RWPE2 (cell line): ENCODE data around the gene GNAL.

Source experiments
- ATAC-seq: fragments of 200-7000 bp; cut with Tn5 transposase; 3 replicates; pipeline ENCODE4 v1.9.1; 2021; ENCODE audit warnings: low read depth
- DNase-seq: peaks from one replicate; pipeline ENCODE4 v3.0.0-alpha.2; 2020; ENCODE audit warnings: low spot score
- H3K27ac ChIP-seq: fragments of 450-650 bp; 2 replicates; pipeline ENCODE4 v1.5.1; 2017; ENCODE audit warnings: mild to moderate bottlenecking; ENCODE audit not compliant: poor library complexity, severe bottlenecking
- H3K27me3 ChIP-seq: fragments of 250-450 bp; sonication (Bioruptor Pico); 2 replicates; pipeline ENCODE4 v1.5.1; 2021; ENCODE audit warnings: mild to moderate bottlenecking, moderate library complexity; ENCODE audit not compliant: insufficient read depth, poor library complexity, severe bottlenecking
- H3K36me3 ChIP-seq: fragments of 250-450 bp; sonication (Bioruptor Pico); 2 replicates; pipeline ENCODE4 v1.5.1; 2020; ENCODE audit warnings: low read depth, mild to moderate bottlenecking, moderate library complexity
- H3K4me1 ChIP-seq: fragments of 250-450 bp; sonication (Bioruptor Pico); 2 replicates; pipeline ENCODE4 v1.5.1; 2021; ENCODE audit warnings: mild to moderate bottlenecking, moderate library complexity; ENCODE audit not compliant: insufficient read depth, poor library complexity, severe bottlenecking
- H3K4me3 ChIP-seq: fragments of 250-450 bp; sonication (Bioruptor Pico); 2 replicates; pipeline ENCODE4 v1.5.1; 2021; ENCODE audit warnings: mild to moderate bottlenecking, moderate library complexity; ENCODE audit not compliant: severe bottlenecking
- H3K9me3 ChIP-seq: fragments of 250-450 bp; sonication (Bioruptor Pico); 2 replicates; pipeline ENCODE4 v1.5.1; 2021; ENCODE audit warnings: mild to moderate bottlenecking, moderate library complexity; ENCODE audit not compliant: severe bottlenecking
- CTCF ChIP-seq: fragments of 450-650 bp; IDR thresholded peaks from one replicate; pipeline ENCODE4 v1.5.1; 2017; ENCODE audit warnings: mild to moderate bottlenecking, moderate library complexity; ENCODE audit not compliant: poor library complexity, severe bottlenecking

The GNAL gene

DNA sequence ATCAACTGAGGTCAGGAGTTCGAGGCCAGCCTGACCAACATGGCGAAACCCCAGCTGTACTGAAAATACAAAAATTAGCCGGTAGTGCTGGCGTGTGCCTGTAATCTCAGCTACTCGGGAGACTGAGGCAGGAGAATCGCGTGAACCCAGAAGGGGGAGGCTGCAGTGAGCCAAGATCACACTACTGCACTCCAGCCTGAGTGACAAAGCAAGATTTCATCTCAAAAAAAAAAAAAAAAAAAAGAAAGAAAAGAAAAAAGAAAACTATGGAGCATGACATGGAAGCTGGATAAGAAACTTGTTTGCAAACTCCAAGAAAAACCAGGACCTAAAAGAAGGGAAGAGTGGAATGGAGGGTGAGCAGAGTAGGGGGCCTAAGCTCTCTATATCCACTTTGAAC lies 160.2 kb downstream of the GNAL start:
- TF ChIP-seq CTCF = no peak
- H3K36me3 ChIP-seq = peaks cover 17% of the 10 kb centered on the region
- DNase-seq (no peak), ATAC-seq (no peak)
- H3K4me3 ChIP-seq = no peak overlapping the region
- H3K27ac ChIP-seq = peak overlapping the region; percentile 96
- peaks cover 22% of the 10 kb centered on the region for H3K4me1 ChIP-seq
- H3K9me3 ChIP-seq = no peaks in the 10 kb centered on the region
- H3K27me3 ChIP-seq = no peaks in the 10 kb centered on the region

GRCh38 chr18:11849841-11850634 lies 161.0 kb downstream of the GNAL start:
- ATAC-seq (peak; percentile 64), DNase-seq (no peak)

DNA sequence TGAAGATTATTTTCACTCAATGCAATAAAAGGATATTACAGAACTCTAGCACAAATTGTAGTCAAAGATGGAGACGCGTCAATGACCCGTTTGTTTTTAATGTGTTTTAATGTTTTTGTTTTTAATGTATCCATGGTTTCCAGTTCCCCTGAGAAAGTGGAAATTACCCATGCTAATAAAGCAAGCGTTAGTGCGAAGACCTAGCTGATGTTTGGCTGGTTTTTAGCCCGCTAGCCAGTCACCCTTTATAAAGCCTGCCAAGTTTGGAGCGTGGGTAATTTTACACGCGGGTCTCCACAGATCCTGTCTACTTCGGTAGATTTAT lies 161.7 kb downstream of the GNAL start:
- no peak for TF ChIP-seq CTCF
- H3K4me1 ChIP-seq = peaks cover 22% of the 10 kb centered on the region
- H3K4me3 ChIP-seq = peak overlapping the region; percentile 81
- peaks cover 24% of the 10 kb centered on the region for H3K36me3 ChIP-seq
- DNase-seq (no peak), ATAC-seq (peak; percentile 4; the same call in 2 of the 3 replicates)
- no peaks in the 10 kb centered on the region for H3K9me3 ChIP-seq
- H3K27me3 ChIP-seq = no peaks in the 10 kb centered on the region
- H3K27ac ChIP-seq = peak overlapping the region; percentile 96

More at GRCh38 chr18:11849841-11850634, 161.0 kb downstream of the GNAL start:
- H3K9me3 ChIP-seq = no peaks in the 10 kb centered on the region
- peak overlapping the region; percentile 96 for H3K27ac ChIP-seq
- H3K36me3 ChIP-seq = peaks cover 21% of the 10 kb centered on the region
- no peak for TF ChIP-seq CTCF
- peak overlapping the region; percentile 81 for H3K4me3 ChIP-seq
- H3K4me1 ChIP-seq = peaks cover 22% of the 10 kb centered on the region
- no peaks in the 10 kb centered on the region for H3K27me3 ChIP-seq

GRCh38 chr18:11851146-11851805 lies 162.2 kb downstream of the GNAL start, which contains the start of gene CHMP1B:
Gene CHMP1B (plus strand): TSS chr18:11851413. CDS start chr18:11851512, 99 bp downstream.
- ATAC-seq = peak; percentile 77
- Histone ChIP-seq H3K27ac (peak within 1 kb of the TSS; percentile 96), H3K4me1 (peaks cover 25% of the 10 kb centered on the region), H3K27me3 (no peaks in the 10 kb centered on the region), H3K4me3 (peak within 1 kb of the TSS; percentile 81), H3K9me3 (no peaks in the 10 kb centered on the region), H3K36me3 (peaks cover 27% of the 10 kb centered on the region)
- DNase-seq = peak; percentile 95
- TF ChIP-seq CTCF = no peak
